NT2/D1 (cell line): ENCODE data around the gene NR2C2.
A peak's percentile ranks its signal among the peaks of the same experiment; 100 is the strongest.

Source experiments
- DNase-seq: peaks from one replicate; pipeline ENCODE4 v3.0.0-alpha.2; 2011; ENCODE audit warnings: low read depth, low spot score
- H3K27me3 ChIP-seq: 2 replicates; pipeline ENCODE4 v1.6.0; 2011; ENCODE audit warnings: mild to moderate bottlenecking; ENCODE audit not compliant: insufficient read length, insufficient read depth
- H3K36me3 ChIP-seq: 2 replicates; pipeline ENCODE4 v1.6.1; 2011; ENCODE audit warnings: mild to moderate bottlenecking, low read length, mixed read lengths; ENCODE audit not compliant: insufficient read depth, insufficient read length
- H3K4me1 ChIP-seq: 2 replicates; pipeline ENCODE4 v1.5.1; 2011; ENCODE audit not compliant: insufficient read depth, insufficient read length
- H3K4me3 ChIP-seq: 2 replicates; pipeline ENCODE4 v1.5.1; 2011; ENCODE audit warnings: low read depth; ENCODE audit not compliant: insufficient read length
- H3K9ac ChIP-seq: 2 replicates; pipeline ENCODE4 v1.6.0; 2011; ENCODE audit warnings: low read depth; ENCODE audit not compliant: insufficient read length
- H3K9me3 ChIP-seq: 2 replicates; pipeline ENCODE4 v1.5.1; 2011; ENCODE audit warnings: mild to moderate bottlenecking, low read length; ENCODE audit not compliant: insufficient read depth
- SUZ12 ChIP-seq: IDR thresholded peaks from 2 replicates; pipeline ENCODE4 v1.6.1; 2011; ENCODE audit not compliant: insufficient read length, insufficient read depth; ENCODE audit errors: extremely low read depth
- YY1 ChIP-seq: IDR thresholded peaks from 2 replicates; pipeline ENCODE4 v1.6.1; 2011; ENCODE audit not compliant: insufficient read length, insufficient read depth
- ZNF274 ChIP-seq: IDR thresholded peaks from 2 replicates; pipeline ENCODE4 v1.6.1; 2011; ENCODE audit warnings: mild to moderate bottlenecking, low read depth, low read length

The NR2C2 gene

DNA sequence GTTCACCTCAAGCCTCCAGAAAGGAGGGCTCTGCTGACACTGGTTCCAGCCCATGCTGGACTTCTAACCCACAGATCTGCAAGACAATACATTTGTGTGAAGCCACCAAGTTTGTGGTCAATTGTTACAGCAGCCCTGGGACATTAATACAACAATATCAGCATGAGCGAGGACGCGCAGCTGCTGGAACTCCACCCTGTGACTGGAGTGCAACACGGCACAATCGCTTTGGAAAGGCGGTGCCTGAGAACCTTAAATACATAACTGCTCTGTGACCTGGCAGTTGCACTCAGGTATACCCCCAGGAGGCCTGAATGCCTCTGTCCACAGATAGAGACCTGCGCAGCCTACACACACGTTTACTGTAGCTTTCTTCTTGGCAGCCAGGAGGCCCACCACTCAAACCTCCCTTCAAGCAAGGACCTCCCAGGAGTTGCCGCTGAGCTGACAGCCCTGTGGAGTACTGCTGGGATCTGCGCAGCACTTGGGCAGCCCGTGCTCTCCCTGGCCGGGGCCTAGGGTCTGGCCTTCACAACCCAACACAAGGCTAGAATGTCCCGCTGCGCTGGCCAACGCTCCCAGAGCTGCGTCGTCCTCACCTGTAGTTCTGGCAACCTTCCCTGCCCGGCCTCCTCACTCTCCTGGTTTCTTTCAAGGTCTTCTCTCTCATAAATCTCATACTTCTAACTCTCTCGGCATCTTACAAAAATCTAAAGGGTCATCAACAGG, 109.5 kb downstream of the NR2C2 start:
- no peaks in the 10 kb centered on the region for H3K9me3 ChIP-seq
- H3K9ac ChIP-seq = no peak overlapping the region
- DNase-seq = no peak
- TF ChIP-seq ZNF274 (no peak), YY1 (no peak), SUZ12 (no peak)
- peaks cover 63% of the 10 kb centered on the region for H3K36me3 ChIP-seq
- H3K4me3 ChIP-seq = no peak overlapping the region
- H3K27me3 ChIP-seq = no peaks in the 10 kb centered on the region
- H3K4me1 ChIP-seq = peaks cover 8% of the 10 kb centered on the region

DNA sequence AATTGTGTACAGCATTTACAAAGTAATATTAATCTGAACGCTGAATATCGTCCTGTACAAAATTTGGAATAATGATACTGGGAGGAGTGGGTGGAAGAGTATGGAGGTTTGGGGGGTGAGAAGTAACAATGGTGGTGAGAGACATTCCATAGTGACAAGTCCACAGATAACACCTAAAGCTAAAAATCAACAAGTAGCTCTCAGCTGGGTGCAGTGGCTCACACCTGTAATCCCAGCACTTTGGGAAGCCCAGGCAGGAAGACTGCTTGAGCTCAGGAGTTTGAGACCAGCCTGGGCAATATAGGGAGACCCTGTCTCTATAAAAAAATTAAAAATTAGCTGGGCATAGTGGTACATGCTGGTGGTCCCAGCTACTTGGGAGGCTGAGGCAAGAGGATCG, 112.6 kb downstream of the NR2C2 start:
- Histone ChIP-seq H3K36me3 (peaks cover 59% of the 10 kb centered on the region), H3K4me3 (no peak overlapping the region), H3K9ac (no peak overlapping the region), H3K4me1 (peaks cover 7% of the 10 kb centered on the region), H3K27me3 (no peaks in the 10 kb centered on the region), H3K9me3 (peaks cover 8% of the 10 kb centered on the region; the same call in 1 of the 2 replicates)
- no peak for DNase-seq
- TF ChIP-seq SUZ12 (no peak), ZNF274 (no peak), YY1 (no peak)

DNA sequence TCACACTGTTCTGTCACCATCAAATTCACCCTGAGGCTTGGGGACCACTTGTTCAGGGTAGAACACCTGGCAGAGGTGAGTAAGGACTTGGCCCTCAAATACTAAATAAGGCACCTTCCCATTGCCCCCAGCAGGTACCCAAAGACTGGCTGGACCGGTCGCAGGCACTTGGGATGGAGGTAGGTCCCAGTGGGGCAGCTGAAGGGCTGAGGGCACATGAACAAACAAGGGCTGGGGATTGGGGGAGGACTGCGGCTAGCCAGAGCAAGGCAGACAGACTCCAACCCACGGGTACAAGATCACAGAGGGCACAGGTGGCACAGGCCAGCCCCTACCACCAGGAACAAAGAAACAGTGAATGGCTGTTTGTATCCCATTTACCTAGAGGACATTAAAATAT, 115.9 kb downstream of the NR2C2 start:
- peaks cover 5% of the 10 kb centered on the region for H3K4me1 ChIP-seq
- H3K27me3 ChIP-seq = peaks cover 7% of the 10 kb centered on the region
- peaks cover 8% of the 10 kb centered on the region; the same call in 1 of the 2 replicates for H3K9me3 ChIP-seq
- DNase-seq = no peak
- TF ChIP-seq SUZ12 (no peak), ZNF274 (no peak), YY1 (no peak)
- H3K9ac ChIP-seq = no peak overlapping the region
- no peak overlapping the region for H3K4me3 ChIP-seq
- H3K36me3 ChIP-seq = peaks cover 37% of the 10 kb centered on the region

DNA sequence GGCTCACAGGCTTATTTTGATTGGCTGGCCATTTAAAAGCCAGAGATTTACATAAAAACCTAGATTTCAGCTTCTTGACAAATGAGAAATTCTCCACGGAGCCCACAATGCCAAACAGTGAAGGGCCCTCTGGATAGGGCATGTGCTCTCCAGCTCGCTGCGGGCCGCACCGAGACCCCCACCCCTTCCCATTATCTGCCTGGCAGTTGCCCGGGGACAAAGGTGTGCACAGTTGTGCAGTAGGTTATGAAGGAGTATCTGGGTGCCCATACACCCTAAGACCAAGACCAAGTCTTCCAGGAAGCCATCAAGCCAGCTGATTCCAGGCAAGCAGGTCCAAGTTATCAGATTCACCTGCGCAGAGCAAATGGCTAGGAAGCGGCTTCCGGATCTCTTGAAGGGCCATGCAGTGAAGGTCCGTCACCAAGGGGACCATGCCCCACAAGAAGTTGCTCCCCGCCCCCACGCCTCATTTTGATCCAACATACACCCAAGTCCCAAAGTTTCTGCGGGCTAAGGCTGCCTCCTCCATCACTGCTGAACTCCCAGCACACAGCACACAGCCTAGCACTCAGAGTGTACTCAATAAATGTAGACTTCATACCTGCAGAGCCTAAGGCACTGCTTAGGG, 116.4 kb downstream of the NR2C2 start:
- peaks cover 31% of the 10 kb centered on the region for H3K36me3 ChIP-seq
- peaks cover 5% of the 10 kb centered on the region for H3K4me1 ChIP-seq
- H3K4me3 ChIP-seq = peak overlapping the region; percentile 99
- no peak for TF ChIP-seq YY1
- TF ChIP-seq ZNF274 = no peak
- no peak for TF ChIP-seq SUZ12
- H3K9ac ChIP-seq = peak overlapping the region; percentile 98
- H3K9me3 ChIP-seq = peaks cover 8% of the 10 kb centered on the region; the same call in 1 of the 2 replicates
- DNase-seq = no peak
- peaks cover 7% of the 10 kb centered on the region for H3K27me3 ChIP-seq

DNA sequence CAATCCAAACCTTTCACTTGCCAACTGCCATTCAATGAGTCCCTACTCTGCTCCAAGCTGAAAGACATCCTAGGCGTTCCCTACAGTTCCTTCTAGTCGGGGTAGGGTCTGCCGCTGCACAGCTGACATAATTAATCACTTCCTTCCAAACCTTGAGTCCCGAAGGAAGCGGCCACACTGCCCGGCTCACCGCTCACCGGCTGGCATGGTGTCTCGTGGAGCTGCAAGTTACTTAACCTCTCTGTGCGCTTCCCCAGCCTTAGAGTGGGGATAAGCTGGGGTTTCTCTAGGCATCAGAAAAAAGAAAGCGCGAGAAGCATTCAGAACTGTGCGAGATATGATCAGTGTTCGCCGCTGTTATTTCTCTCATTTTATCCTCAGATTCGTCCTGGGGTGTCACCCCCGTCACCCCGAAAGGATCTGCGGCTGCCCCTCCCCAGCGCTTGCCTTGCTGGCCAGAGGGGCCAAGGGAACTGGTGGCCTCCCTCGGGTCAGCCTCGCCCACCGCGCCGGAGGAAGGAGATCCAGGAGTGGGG, 117.0 kb downstream of the NR2C2 start:
- H3K9me3 ChIP-seq = peaks cover 8% of the 10 kb centered on the region; the same call in 1 of the 2 replicates
- peaks cover 5% of the 10 kb centered on the region for H3K4me1 ChIP-seq
- peaks cover 7% of the 10 kb centered on the region for H3K27me3 ChIP-seq
- H3K9ac ChIP-seq = peak overlapping the region; percentile 98
- DNase-seq = no peak
- peaks cover 25% of the 10 kb centered on the region for H3K36me3 ChIP-seq
- H3K4me3 ChIP-seq = peak overlapping the region; percentile 99
- TF ChIP-seq YY1 (no peak), ZNF274 (no peak), SUZ12 (no peak)

DNA sequence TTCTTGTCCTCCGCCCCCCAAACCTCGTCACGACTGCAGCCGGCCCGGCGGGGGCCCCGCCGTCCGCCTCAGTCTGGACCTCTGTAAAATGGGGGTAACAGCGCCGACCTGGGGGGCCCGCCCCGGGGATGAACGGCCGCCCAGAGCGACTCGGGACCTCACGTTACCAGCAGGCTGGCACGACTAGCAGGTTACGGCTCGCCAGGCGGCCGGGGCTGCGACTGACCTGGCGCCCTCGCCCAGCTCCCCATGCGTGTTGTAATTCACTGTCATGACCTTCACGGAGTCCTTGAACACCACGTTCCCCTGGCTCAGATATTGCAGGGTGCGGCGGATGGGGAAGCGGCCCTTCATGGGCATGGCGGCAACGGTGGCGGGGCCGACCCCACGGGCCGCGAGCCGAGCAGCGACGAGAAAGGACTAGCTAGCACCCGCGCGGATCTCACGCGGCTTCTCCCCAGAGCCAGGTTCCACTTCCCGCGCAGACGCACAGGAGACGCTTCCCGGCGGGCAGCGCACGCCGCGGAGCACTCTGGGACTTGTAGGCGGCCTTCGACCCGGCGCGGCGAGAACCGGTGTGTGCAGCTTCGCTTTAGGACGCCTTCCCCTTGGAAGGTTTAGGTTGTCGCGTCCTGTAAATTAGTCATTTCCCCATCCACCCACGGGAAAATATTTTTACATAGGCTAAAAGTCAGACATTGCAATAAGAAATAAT, 117.6 kb downstream of the NR2C2 start, which contains the start of gene MRPS25:
TSS of gene MRPS25 (minus strand) at position 481 of the 715 bp plus-strand sequence. CDS start at position 360, 121 bp downstream.
- H3K36me3 ChIP-seq = peaks cover 19% of the 10 kb centered on the region
- peak; percentile 80 for DNase-seq
- H3K27me3 ChIP-seq = peaks cover 7% of the 10 kb centered on the region
- peak within 1 kb of the TSS; percentile 99 for H3K4me3 ChIP-seq
- peaks cover 8% of the 10 kb centered on the region; the same call in 1 of the 2 replicates for H3K9me3 ChIP-seq
- H3K9ac ChIP-seq = peak within 1 kb of the TSS; percentile 98
- no peak for TF ChIP-seq SUZ12
- peaks cover 5% of the 10 kb centered on the region for H3K4me1 ChIP-seq

DNA sequence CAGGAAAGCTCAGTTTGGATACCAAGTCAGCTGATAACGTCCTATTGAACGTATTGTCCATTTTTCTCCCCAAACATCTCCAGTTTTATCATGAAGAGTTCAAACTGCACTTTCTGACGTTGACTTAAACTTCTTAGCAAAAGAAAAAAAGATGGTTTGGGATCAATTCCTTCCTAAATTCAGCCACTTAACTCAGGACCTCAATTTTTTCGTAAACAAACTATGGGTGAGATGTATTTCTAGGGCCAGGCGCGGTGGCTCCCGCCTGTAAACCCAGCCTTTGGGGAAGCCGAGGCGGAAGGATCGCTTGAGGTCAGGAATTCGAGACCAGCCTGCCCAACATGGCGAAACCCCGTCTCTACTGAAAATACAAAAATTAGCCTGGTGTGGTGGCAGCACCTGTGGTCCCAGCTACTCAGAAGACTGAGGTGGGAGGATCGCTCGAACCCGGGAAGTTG, 118.2 kb downstream of the NR2C2 start:
- Histone ChIP-seq H3K9me3 (peaks cover 8% of the 10 kb centered on the region; the same call in 1 of the 2 replicates), H3K27me3 (peaks cover 7% of the 10 kb centered on the region), H3K4me3 (peak overlapping the region; percentile 99), H3K9ac (peak overlapping the region; percentile 98), H3K36me3 (peaks cover 18% of the 10 kb centered on the region), H3K4me1 (peaks cover 5% of the 10 kb centered on the region)
- TF ChIP-seq SUZ12 (no peak), ZNF274 (no peak), YY1 (no peak)
- no peak for DNase-seq
